ENCODE data around the gene ADGB.
A peak's percentile ranks its signal among the peaks of the same experiment; 100 is the strongest.

Gene ADGB

DNA sequence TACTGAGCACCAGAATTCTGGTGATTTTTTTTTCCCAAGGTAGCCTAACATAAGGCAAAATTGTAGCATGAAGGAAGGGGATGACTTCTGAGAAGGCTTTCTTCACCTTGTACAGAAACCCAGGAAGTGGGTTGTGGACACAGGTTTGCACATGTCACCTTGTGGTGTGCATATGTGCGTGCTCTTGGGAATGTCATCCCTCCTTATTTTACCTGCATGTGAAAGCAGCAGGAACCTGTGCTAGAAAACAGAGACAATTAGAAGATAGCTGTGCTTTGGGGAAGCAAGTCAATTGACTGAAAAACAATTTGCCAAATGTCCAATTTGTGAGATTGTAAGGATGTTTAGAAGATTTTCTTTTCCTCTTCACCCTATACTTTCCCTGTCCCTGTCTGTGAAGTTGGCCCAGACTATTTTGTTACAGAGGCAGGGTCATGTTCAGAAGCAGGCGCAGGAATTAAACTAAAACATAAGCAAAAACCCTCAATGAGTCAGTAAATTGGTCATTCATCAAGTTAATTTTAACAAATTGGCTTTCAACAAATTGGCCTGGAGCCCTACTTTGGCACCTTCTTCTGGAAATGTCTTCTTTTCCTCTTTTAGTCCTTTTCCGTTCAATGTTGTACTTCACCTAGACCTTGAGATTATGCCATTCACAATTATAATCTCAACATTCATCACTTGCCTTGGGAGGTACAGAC is 261.2 kb downstream of the ADGB start:
- TF ChIP-seq, protein P1, sequence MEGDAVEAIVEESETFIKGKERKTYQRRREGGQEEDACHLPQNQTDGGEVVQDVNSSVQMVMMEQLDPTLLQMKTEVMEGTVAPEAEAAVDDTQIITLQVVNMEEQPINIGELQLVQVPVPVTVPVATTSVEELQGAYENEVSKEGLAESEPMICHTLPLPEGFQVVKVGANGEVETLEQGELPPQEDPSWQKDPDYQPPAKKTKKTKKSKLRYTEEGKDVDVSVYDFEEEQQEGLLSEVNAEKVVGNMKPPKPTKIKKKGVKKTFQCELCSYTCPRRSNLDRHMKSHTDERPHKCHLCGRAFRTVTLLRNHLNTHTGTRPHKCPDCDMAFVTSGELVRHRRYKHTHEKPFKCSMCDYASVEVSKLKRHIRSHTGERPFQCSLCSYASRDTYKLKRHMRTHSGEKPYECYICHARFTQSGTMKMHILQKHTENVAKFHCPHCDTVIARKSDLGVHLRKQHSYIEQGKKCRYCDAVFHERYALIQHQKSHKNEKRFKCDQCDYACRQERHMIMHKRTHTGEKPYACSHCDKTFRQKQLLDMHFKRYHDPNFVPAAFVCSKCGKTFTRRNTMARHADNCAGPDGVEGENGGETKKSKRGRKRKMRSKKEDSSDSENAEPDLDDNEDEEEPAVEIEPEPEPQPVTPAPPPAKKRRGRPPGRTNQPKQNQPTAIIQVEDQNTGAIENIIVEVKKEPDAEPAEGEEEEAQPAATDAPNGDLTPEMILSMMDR (conservative IDR thresholded peaks at IDR 0.05) = no peak
- H3K27ac ChIP-seq = no peak overlapping the region

- TF ChIP-seq, protein P1 (conservative IDR thresholded peaks at IDR 0.05) = no peak
- H3K27ac ChIP-seq = peak overlapping the region; percentile 50
Measured at GRCh38 chr6:146860583-146860982, 261.8 kb downstream of the ADGB start.

GRCh38 chr6:146861029-146861563 is 262.3 kb downstream of the ADGB start:
- H3K27ac ChIP-seq = peak overlapping the region; percentile 50
- TF ChIP-seq, protein P1 (conservative IDR thresholded peaks at IDR 0.05) = no peak

- no peak overlapping the region for H3K27ac ChIP-seq
Measured at GRCh38 chr6:146861716-146862115, 262.9 kb downstream of the ADGB start.

DNA sequence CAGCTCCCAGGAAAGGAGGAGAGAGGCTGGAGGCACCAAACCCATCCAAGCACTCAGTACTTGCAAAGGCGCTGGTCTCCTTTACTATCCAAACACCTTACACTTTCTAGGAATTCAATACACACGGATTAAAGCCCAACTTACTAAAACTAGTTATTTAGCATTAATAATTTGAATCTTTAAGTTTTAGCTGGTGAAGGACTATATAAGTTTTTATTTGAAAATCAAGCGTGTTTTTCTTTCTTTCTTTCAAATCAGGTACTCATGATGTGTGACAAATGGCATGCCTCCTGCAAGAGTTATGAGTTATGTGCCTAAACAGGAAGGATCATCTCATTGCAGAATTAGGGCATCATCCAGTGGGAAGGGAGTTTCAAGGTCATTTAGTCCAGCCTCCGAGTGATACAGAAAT is 263.7 kb downstream of the ADGB start:
- TF ChIP-seq, protein P1 (conservative IDR thresholded peaks at IDR 0.05) = no peak
- H3K27ac ChIP-seq = no peak overlapping the region

More at GRCh38 chr6:146861716-146862115, 262.9 kb downstream of the ADGB start:
- TF ChIP-seq, protein P1 (conservative IDR thresholded peaks at IDR 0.05) = no peak

DNA sequence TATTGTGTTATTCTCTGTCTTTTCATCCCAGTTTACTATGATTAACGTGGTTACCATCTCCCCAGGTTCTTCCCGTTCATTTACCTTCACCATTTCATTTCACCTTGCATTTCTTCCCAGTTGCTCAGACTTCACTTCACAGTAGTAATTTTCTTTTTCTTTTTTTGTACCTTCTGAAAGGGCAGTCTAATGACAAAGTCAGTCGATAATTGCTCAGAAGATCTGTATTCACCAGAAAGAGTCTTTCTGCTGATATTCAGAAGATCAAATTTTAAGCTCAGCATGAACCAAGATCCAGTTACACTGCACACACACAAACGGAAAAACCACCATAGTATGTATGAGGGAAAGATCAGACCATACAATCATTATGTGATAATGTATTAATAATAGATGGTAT is 265.5 kb downstream of the ADGB start:
- H3K27ac ChIP-seq = no peak overlapping the region
- TF ChIP-seq, protein P1 (conservative IDR thresholded peaks at IDR 0.05) = no peak

- TF ChIP-seq, protein P1 (conservative IDR thresholded peaks at IDR 0.05) = no peak
- H3K27ac ChIP-seq = no peak overlapping the region
Measured at GRCh38 chr6:146864885-146865284, 266.1 kb downstream of the ADGB start.

Data from VCaP (cell line).